GM18519 (cell line): Measurements from ENCODE around the gene PRPF4.
"Not testable (repeated sequence)": the region's sequence is repeated elsewhere in the genome, so short reads cannot be mapped to it uniquely, and the experiment has no call there.

Source experiments
- ATAC-seq: cut with Tn5 transposase; IDR thresholded peaks from one replicate; pipeline ENCODE4 v1.9.1; 2021; ENCODE audit warnings: mild to moderate bottlenecking, moderate library complexity; ENCODE audit not compliant: unreplicated experiment, low FRiP score

The PRPF4 gene

GRCh38 chr9:113266174-113266573 lies 9.3 kb upstream of the PRPF4 start:
- no peak for ATAC-seq

- no peak for ATAC-seq
Measured at GRCh38 chr9:113267911-113268566, 7.4 kb upstream of the PRPF4 start.

- ATAC-seq, result no peak
Measured at GRCh38 chr9:113269355-113269754, 6.1 kb upstream of the PRPF4 start.

GRCh38 chr9:113269871-113270270 lies 5.6 kb upstream of the PRPF4 start:
- ATAC-seq, result no peak

- no peak for ATAC-seq
Measured at GRCh38 chr9:113274474-113275156, 843 bp upstream of the PRPF4 start.

GRCh38 chr9:113278840-113279239 lies 3.4 kb downstream of the PRPF4 start:
- no peak for ATAC-seq

- ATAC-seq, result no peak
Measured at GRCh38 chr9:113281356-113281755, 5.9 kb downstream of the PRPF4 start.

GRCh38 chr9:113289091-113289490 lies 13.6 kb downstream of the PRPF4 start:
- ATAC-seq, result no peak

- ATAC-seq, result no peak
Measured at GRCh38 chr9:113290052-113290607, 14.7 kb downstream of the PRPF4 start.

- ATAC-seq, result no peak
Measured at GRCh38 chr9:113293285-113293878, 17.9 kb downstream of the PRPF4 start.

- ATAC-seq, result not testable (repeated sequence)
Measured at GRCh38 chr9:113296247-113296646, 20.8 kb downstream of the PRPF4 start.

GRCh38 chr9:113296796-113297558 lies 21.5 kb downstream of the PRPF4 start:
- no peak for ATAC-seq

- ATAC-seq, result no peak
Measured at GRCh38 chr9:113298311-113298710, 22.9 kb downstream of the PRPF4 start.

- no peak for ATAC-seq
Measured at GRCh38 chr9:113298924-113299770, 23.7 kb downstream of the PRPF4 start.

- no peak for ATAC-seq
Measured at GRCh38 chr9:113299800-113300292, 24.4 kb downstream of the PRPF4 start.

GRCh38 chr9:113301548-113301947 lies 26.1 kb downstream of the PRPF4 start:
- ATAC-seq, result no peak

- no peak for ATAC-seq
Measured at GRCh38 chr9:113302792-113303418, 27.4 kb downstream of the PRPF4 start, which contains the start of gene RNF183. Gene RNF183, minus strand, starts transcription at chr9:113303376. Its CDS starts 5,192 bp downstream, at chr9:113298184.

GRCh38 chr9:113306566-113306965 lies 31.1 kb downstream of the PRPF4 start:
- no peak for ATAC-seq

GRCh38 chr9:113307396-113307975 lies 32.0 kb downstream of the PRPF4 start:
- no peak for ATAC-seq
